Cardiac septum (tissue), 1 donor: ENCODE measurements around the gene SCARF2. TPM values are rescaled to one million over a fixed set of nuclear protein-coding genes. Genes with fewer than 3 reads are reported as not detected.
"Not testable (repeated sequence)": the region's sequence is repeated elsewhere in the genome, so short reads cannot be mapped to it uniquely, and the experiment has no call there.

Source experiments
- DNase-seq: peaks from one replicate; pipeline ENCODE4 v3.0.0-alpha.2; 2020; ENCODE audit warnings: low spot score
- intact Hi-C: fragments of 100-400 bp; cut with DNase I; formaldehyde crosslinking; loops from one replicate; pipeline ENCODE4 v1.14.0; 2022
- long read RNA-seq: library from polyadenylated mRNA; unstranded; transcript quantifications from one replicate; pipeline ENCODE4 v2.0.0, GENCODE V29; 2021
- total RNA-seq: library from RNA; stranded (reverse); fragmentation: NEBNext Ultra II Directional; extraction: Animal tissue kit (Norgen Biotek cat#: 25700); gene quantifications from one replicate; pipeline ENCODE4 v1.2.1, GENCODE V29; 2021
- donor health status: DM: no; HTN: no; CAD: no.

SCARF2 gene
- 5.2 TPM for total RNA-seq
- long read RNA-seq, partial matches to known transcripts = 5 of 10 reads
- long read RNA-seq, other reads (novel, unspliced or antisense) = 5 of 10 reads

- intact Hi-C loops = no loop called here
- peak; percentile 65 for DNase-seq
These were observed at the start of gene SCARF2 for GRCh38 chr22:20437613-20438426. Gene SCARF2, minus strand, starts transcription at chr22:20437825. Its CDS starts 71 bp downstream, at chr22:20437754.

- DNase-seq = no peak
These were observed 48.6 kb upstream of the SCARF2 start for GRCh38 chr22:20486229-20486628.

GRCh38 chr22:20484948-20485683 is 47.5 kb upstream of the SCARF2 start:
- DNase-seq = no peak
- intact Hi-C loops = no loop called here

More at GRCh38 chr22:20486229-20486628, 48.6 kb upstream of the SCARF2 start:
- intact Hi-C loops = no loop called here

GRCh38 chr22:20483771-20484170 is 46.1 kb upstream of the SCARF2 start:
- DNase-seq = no peak
- intact Hi-C loops = no loop called here

- DNase-seq, intact Hi-C loops: not testable (repeated sequence)
These were observed 45.5 kb upstream of the SCARF2 start for GRCh38 chr22:20483143-20483506.

- intact Hi-C loops = no loop called here
- no peak for DNase-seq
These were observed 42.1 kb upstream of the SCARF2 start for GRCh38 chr22:20479612-20480196.

GRCh38 chr22:20478059-20478458 is 40.4 kb upstream of the SCARF2 start:
- intact Hi-C loops, DNase-seq: not testable (repeated sequence)

GRCh38 chr22:20475569-20475968 is 37.9 kb upstream of the SCARF2 start:
- intact Hi-C loops, DNase-seq: not testable (repeated sequence)

GRCh38 chr22:20475115-20475436 is 37.5 kb upstream of the SCARF2 start:
- intact Hi-C loops = no loop called here
- no peak for DNase-seq

- intact Hi-C loops = no loop called here
These were observed 35.2 kb upstream of the SCARF2 start for GRCh38 chr22:20472629-20473442.

GRCh38 chr22:20471126-20471833 is 33.7 kb upstream of the SCARF2 start:
- no peak for DNase-seq
- intact Hi-C loops = no loop called here

More at GRCh38 chr22:20472629-20473442, 35.2 kb upstream of the SCARF2 start:
- no peak for DNase-seq

- intact Hi-C loops, DNase-seq: not testable (repeated sequence)
These were observed 32.9 kb upstream of the SCARF2 start for GRCh38 chr22:20470525-20470924.

GRCh38 chr22:20469110-20469868 is 31.7 kb upstream of the SCARF2 start:
- intact Hi-C loops = no loop called here
- no peak for DNase-seq

GRCh38 chr22:20466659-20467379 is 29.2 kb upstream of the SCARF2 start:
- intact Hi-C loops = no loop called here
- no peak for DNase-seq

GRCh38 chr22:20465759-20466077 is 28.1 kb upstream of the SCARF2 start:
- DNase-seq = no peak
- intact Hi-C loops = no loop called here

- intact Hi-C loops = no loop called here
- DNase-seq = no peak
These were observed 27.5 kb upstream of the SCARF2 start for GRCh38 chr22:20464912-20465758.

GRCh38 chr22:20464096-20464614 is 26.5 kb upstream of the SCARF2 start:
- intact Hi-C loops = no loop called here

More at GRCh38 chr22:20464096-20464614, 26.5 kb upstream of the SCARF2 start:
- DNase-seq = no peak
